K562 (cell line): ENCODE data around the gene SUPT5H. TPM values are rescaled to one million over a fixed set of nuclear protein-coding genes. Genes with fewer than 3 reads are reported as not detected.

Experiments used
- ATAC-seq: fragments of 200-7000 bp; cut with Tn5 transposase; 3 replicates; pipeline ENCODE4 v1.9.1; 2020; ENCODE audit warnings: moderate library complexity
- BruUV-seq: library from RNA; stranded (reverse); fragments of 400-500 nt; replicated peaks from 2 replicates; lab custom pipeline; 2021; lab: Mats Ljungman, UMichigan
- CTCF ChIA-PET: fragments of 300-600 bp; formaldehyde crosslinking; extraction: SDS; loops from one replicate; lab custom pipeline; 2021; ENCODE audit warnings: low intra/inter-chr PET ratio; lab: Yijun Ruan, JAX
- POLR2A ChIA-PET: fragments of 300-600, 350-650 bp; sonication (Branson Sonifier 250); formaldehyde crosslinking; extraction: SDS; loops from one replicate; lab custom pipeline; 2021; ENCODE audit warnings: antibody characterized with exemption, inconsistent platforms; lab: Yijun Ruan, JAX
- DNase-seq, 4 experiments: peaks; one replicate each; pipeline versions ENCODE4 v3.0.0 to v3.0.0-alpha.2; 2011 to 2018; ENCODE audit warnings: low spot score in 3 of 4, mixed read lengths in 3 of 4; ENCODE audit errors: extremely low read depth in 1 of 4
- FAIRE-seq: peaks from 2 replicates; lab custom pipeline; 2011; peaks lifted over from hg19 to GRCh38; lab: Jason Lieb, UNC
- H2AFZ ChIP-seq: 2 replicates; pipeline ENCODE4 v1.6.0; 2011; ENCODE audit warnings: low read depth, low read length, control low read depth, inconsistent platforms
- H3K27ac ChIP-seq: fragments of 200-600 bp; 3 replicates; pipeline ENCODE4 v1.8.0; 2011; ENCODE audit warnings: low read depth, mild to moderate bottlenecking, control low read depth, inconsistent platforms, low read length, moderate library complexity, mixed read lengths; ENCODE audit errors: extremely low read depth
- H3K27me3 ChIP-seq, 2 experiments: fragments of 300-600 bp in 1 of 2; 2 replicates in 1 of 2; 3 replicates in 1 of 2; pipeline versions ENCODE4 v1.6.0 to v1.8.0; 2011; ENCODE audit warnings: inconsistent platforms in 2 of 2, low read length in 2 of 2, mild to moderate bottlenecking in 1 of 2, mixed read lengths in 1 of 2, moderate library complexity in 1 of 2; ENCODE audit not compliant: control insufficient read depth in 2 of 2, insufficient read depth in 2 of 2
- H3K36me3 ChIP-seq: fragments of 300-600 bp; 3 replicates; pipeline ENCODE4 v1.8.0; 2011; ENCODE audit warnings: mild to moderate bottlenecking, low read length, inconsistent platforms; ENCODE audit not compliant: control insufficient read depth, insufficient read depth
- H3K4me1 ChIP-seq, 2 experiments: fragments of 200-600 bp in 1 of 2; replicated peaks in 1 of 2; 2 replicates in 1 of 2; 3 replicates in 1 of 2; pipeline versions ENCODE4 v1.5.1 to v1.8.0; 2011; ENCODE audit warnings: inconsistent platforms in 2 of 2, low read length in 2 of 2, mild to moderate bottlenecking in 1 of 2, mixed read lengths in 1 of 2, moderate library complexity in 1 of 2; ENCODE audit not compliant: control insufficient read depth in 2 of 2, insufficient read depth in 2 of 2
- H3K4me2 ChIP-seq: 2 replicates; pipeline ENCODE4 v1.6.1; 2011; ENCODE audit warnings: low read length, control low read depth, inconsistent platforms, mixed read lengths; ENCODE audit not compliant: insufficient read depth
- H3K4me3 ChIP-seq: fragments of 200-600 bp; sonication (generic), shearing (Covaris generic); 2 replicates; pipeline ENCODE4 v1.5.1; 2016; ENCODE audit warnings: control low read depth, inconsistent platforms
- H3K79me2 ChIP-seq: fragments of 200-600 bp; 3 replicates; pipeline ENCODE4 v1.8.0; 2011; ENCODE audit warnings: low read length, inconsistent platforms; ENCODE audit not compliant: control insufficient read depth, insufficient read depth
- H3K9ac ChIP-seq, 2 experiments: 2 replicates each; pipeline versions ENCODE4 v1.6.0 to v1.6.1; 2011; ENCODE audit warnings: low read depth in 2 of 2, low read length in 2 of 2, control low read depth in 1 of 2, inconsistent platforms in 1 of 2, mild to moderate bottlenecking in 1 of 2, mixed read lengths in 1 of 2; ENCODE audit not compliant: insufficient read depth in 1 of 2
- H3K9me1 ChIP-seq: one replicate; pipeline ENCODE4 v1.6.0; 2011; ENCODE audit warnings: inconsistent platforms, mild to moderate bottlenecking, low read length, moderate library complexity; ENCODE audit not compliant: control insufficient read depth, insufficient read depth
- H3K9me3 ChIP-seq: replicated peaks from 2 replicates; pipeline ENCODE4 v1.5.1; 2011; ENCODE audit warnings: low read depth, low read length, inconsistent platforms; ENCODE audit not compliant: control insufficient read depth, insufficient read depth
- H4K20me1 ChIP-seq: replicated peaks from 2 replicates; pipeline ENCODE4 v1.6.1; 2011; ENCODE audit warnings: low read length, inconsistent platforms, mixed read lengths; ENCODE audit not compliant: control insufficient read depth, insufficient read depth
- ELF1 ChIP-seq: fragments of 200-800 bp; sonication (Bioruptor generic); IDR thresholded peaks from 2 replicates; pipeline ENCODE4 v1.6.1; 2016; ENCODE audit warnings: missing genetic modification characterization, missing compliant biosample characterization
- TEAD2 ChIP-seq: fragments of 450-650 bp; IDR thresholded peaks from 2 replicates; pipeline ENCODE4 v1.6.1; 2016; ENCODE audit warnings: missing genetic modification characterization, control low read depth, missing compliant biosample characterization
- WGBS: fragments of 100-300 bp; shearing (Covaris generic); methylation state at CpG from one replicate; pipeline ENCODE4 v1.1.6; 2016; ENCODE audit warnings: low coverage, mixed read lengths; ENCODE audit not compliant: insufficient coverage; ENCODE audit errors: missing lambda C conversion rate; 5-methylcytosine and 5-hydroxymethylcytosine counted together
- in situ Hi-C: fragments of 300-500 bp; cut with MboI; formaldehyde crosslinking; loops from 4 replicates; pipeline ENCODE4 v1.15.0; 2018; ENCODE audit warnings: inconsistent platforms, mixed read lengths
- intact Hi-C: fragments of 100-400 bp; cut with micrococcal nuclease; formaldehyde crosslinking; loops from 2 replicates; pipeline ENCODE4 v1.14.2; 2022
- polyA plus RNA-seq, 8 experiments: library from polyadenylated mRNA; depleted of rRNA in 4 of 8; stranded (reverse) in 5 of 8; unstranded in 3 of 8; fragments of >200 nt; fragmentation: Nextera tagmentation in 2 of 8; fragmentation: Illumina TruSeq in 1 of 8; extraction: Ambion mirVana in 2 of 8; extraction: Trizol in 1 of 8; gene quantifications; 2 replicates each; pipeline versions ENCODE4 v1.2.1 to v1.2.3, GENCODE V29; 2011 to 2014; ENCODE audit warnings: inconsistent platforms in 1 of 8, missing spikeins in 1 of 8
- total RNA-seq, 7 experiments: library from RNA; depleted of rRNA in 6 of 7; stranded (reverse); fragments of >200 nt in 6 of 7; fragmentation: Illumina TruSeq in 2 of 7; extraction: Trizol in 2 of 7; gene quantifications; 2 replicates each; pipeline versions ENCODE4 v1.2.1 to v1.2.3, GENCODE V29; 2011 to 2021; ENCODE audit warnings: low replicate concordance in 1 of 7
- TF ChIP-seq, protein P1 (sequence below): sonication (generic); formaldehyde crosslinking; IDR thresholded peaks from 2 replicates; pipeline ENCODE4 v1.4.0; 2020; ENCODE audit warnings: mild to moderate bottlenecking, missing genetic modification reagents
- TF ChIP-seq, protein P2 (sequence below): fragments of 250-450 bp; sonication (Bioruptor Pico); IDR thresholded peaks from 2 replicates; pipeline ENCODE4 v1.8.0; 2021; ENCODE audit warnings: mild to moderate bottlenecking, moderate library complexity
- TF ChIP-seq, protein P3 (sequence below): sonication (generic); formaldehyde crosslinking; IDR thresholded peaks from 2 replicates; pipeline ENCODE4 v1.8.0; 2022; ENCODE audit warnings: mild to moderate bottlenecking, missing genetic modification reagents
- TF ChIP-seq, protein P4 (sequence below): fragments of 450-650 bp; IDR thresholded peaks from 2 replicates; pipeline ENCODE4 v1.6.1; 2018; ENCODE audit not compliant: partially characterized antibody
- TF ChIP-seq, protein P5 (sequence below): fragments of 200-800 bp; sonication (Bioruptor generic); IDR thresholded peaks from 2 replicates; pipeline ENCODE4 v1.6.1; 2017; ENCODE audit warnings: missing genetic modification characterization, missing compliant biosample characterization

Gene SUPT5H
- total and polyA plus RNA-seq, 9 of the 15 experiments (the other 6 are each of a cell fraction or from before 2014, with no cell fraction given) = 13.3 to 85.9 (median 35.9) TPM

DNA sequence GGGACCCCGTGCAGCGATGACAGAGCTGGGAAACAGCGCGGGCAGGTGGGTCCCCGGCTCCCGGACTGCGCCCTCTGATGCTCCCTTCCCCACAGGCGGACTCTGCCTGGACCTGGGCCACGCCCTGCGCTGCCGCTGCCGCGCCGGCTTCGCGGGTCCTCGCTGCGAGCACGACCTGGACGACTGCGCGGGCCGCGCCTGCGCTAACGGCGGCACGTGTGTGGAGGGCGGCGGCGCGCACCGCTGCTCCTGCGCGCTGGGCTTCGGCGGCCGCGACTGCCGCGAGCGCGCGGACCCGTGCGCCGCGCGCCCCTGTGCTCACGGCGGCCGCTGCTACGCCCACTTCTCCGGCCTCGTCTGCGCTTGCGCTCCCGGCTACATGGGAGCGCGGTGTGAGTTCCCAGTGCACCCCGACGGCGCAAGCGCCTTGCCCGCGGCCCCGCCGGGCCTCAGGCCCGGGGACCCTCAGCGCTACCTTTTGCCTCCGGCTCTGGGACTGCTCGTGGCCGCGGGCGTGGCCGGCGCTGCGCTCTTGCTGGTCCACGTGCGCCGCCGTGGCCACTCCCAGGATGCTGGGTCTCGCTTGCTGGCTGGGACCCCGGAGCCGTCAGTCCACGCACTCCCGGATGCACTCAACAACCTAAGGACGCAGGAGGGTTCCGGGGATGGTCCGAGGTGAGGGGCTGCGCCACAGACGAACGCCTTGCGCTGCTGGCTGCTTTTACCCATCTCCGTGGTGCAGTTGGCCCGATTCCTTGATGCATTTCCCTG, 61.7 kb downstream of the SUPT5H start (continued):
- TF ChIP-seq, protein P1, sequence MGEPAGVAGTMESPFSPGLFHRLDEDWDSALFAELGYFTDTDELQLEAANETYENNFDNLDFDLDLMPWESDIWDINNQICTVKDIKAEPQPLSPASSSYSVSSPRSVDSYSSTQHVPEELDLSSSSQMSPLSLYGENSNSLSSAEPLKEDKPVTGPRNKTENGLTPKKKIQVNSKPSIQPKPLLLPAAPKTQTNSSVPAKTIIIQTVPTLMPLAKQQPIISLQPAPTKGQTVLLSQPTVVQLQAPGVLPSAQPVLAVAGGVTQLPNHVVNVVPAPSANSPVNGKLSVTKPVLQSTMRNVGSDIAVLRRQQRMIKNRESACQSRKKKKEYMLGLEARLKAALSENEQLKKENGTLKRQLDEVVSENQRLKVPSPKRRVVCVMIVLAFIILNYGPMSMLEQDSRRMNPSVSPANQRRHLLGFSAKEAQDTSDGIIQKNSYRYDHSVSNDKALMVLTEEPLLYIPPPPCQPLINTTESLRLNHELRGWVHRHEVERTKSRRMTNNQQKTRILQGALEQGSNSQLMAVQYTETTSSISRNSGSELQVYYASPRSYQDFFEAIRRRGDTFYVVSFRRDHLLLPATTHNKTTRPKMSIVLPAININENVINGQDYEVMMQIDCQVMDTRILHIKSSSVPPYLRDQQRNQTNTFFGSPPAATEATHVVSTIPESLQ = peak; percentile 97
- TF ChIP-seq ELF1 (tag) = no peak

DNA sequence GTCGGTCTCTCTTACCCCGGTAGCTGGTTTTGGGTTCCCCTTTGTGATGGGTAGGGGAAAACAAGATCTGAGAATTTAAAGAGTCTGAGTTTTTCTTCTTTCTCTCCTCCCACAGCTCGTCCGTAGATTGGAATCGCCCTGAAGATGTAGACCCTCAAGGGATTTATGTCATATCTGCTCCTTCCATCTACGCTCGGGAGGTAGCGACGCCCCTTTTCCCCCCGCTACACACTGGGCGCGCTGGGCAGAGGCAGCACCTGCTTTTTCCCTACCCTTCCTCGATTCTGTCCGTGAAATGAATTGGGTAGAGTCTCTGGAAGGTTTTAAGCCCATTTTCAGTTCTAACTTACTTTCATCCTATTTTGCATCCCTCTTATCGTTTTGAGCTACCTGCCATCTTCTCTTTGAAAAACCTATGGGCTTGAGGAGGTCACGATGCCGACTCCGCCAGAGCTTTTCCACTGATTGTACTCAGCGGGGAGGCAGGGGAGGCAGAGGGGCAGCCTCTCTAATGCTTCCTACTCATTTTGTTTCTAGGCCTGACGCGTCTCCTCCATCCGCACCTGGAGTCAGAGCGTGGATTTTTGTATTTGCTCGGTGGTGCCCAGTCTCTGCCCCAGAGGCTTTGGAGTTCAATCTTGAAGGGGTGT, 62.5 kb downstream of the SUPT5H start:
- DNase-seq (no peak), ATAC-seq (no peak), FAIRE-seq (no peak)
- Histone ChIP-seq H3K79me2 (no peaks in the 10 kb centered on the region), H3K27ac (no peak overlapping the region), H3K36me3 (no peaks in the 10 kb centered on the region), H3K4me3 (peak overlapping the region; percentile 52), H2AFZ (peak overlapping the region; percentile 91), H3K4me2 (peak overlapping the region; percentile 85), H3K4me1 (peaks cover 9 to 29% of the 10 kb centered on the region in 2 experiments), H3K9me3 (no peaks in the 10 kb centered on the region), H3K27me3 (no peaks in the 10 kb centered on the region), H3K9me1 (no peaks in the 10 kb centered on the region), H4K20me1 (no peaks in the 10 kb centered on the region), H3K9ac (peak overlapping the region; percentile 24 to 93)
- CTCF ChIA-PET = interaction anchor here (0.7 kb wide), 1 partner anchor 976 kb away, joined by 4 read pairs; no protein-coding TSS in a partner anchor
- POLR2A ChIA-PET = interaction anchor here (0.7 to 1.9 kb wide), 3 partner anchors 9 to 72 kb away, joined by 4 to 5 read pairs (median 4); partner anchors contain the start of genes DLL3, EID2B and RPS16
- 33% methylated on average over 22 of the region's 24 CpGs for WGBS
- intact Hi-C loops (no loop called here), in situ Hi-C loops (no loop called here)
- TF ChIP-seq, protein P2, sequence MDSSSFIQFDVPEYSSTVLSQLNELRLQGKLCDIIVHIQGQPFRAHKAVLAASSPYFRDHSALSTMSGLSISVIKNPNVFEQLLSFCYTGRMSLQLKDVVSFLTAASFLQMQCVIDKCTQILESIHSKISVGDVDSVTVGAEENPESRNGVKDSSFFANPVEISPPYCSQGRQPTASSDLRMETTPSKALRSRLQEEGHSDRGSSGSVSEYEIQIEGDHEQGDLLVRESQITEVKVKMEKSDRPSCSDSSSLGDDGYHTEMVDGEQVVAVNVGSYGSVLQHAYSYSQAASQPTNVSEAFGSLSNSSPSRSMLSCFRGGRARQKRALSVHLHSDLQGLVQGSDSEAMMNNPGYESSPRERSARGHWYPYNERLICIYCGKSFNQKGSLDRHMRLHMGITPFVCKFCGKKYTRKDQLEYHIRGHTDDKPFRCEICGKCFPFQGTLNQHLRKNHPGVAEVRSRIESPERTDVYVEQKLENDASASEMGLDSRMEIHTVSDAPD (CRISPR knock-in tag) = no peak
- TF ChIP-seq, protein P3, sequence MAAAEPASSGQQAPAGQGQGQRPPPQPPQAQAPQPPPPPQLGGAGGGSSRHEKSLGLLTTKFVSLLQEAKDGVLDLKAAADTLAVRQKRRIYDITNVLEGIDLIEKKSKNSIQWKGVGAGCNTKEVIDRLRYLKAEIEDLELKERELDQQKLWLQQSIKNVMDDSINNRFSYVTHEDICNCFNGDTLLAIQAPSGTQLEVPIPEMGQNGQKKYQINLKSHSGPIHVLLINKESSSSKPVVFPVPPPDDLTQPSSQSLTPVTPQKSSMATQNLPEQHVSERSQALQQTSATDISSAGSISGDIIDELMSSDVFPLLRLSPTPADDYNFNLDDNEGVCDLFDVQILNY (CRISPR knock-in tag) = no peak
- TF ChIP-seq, protein P4, sequence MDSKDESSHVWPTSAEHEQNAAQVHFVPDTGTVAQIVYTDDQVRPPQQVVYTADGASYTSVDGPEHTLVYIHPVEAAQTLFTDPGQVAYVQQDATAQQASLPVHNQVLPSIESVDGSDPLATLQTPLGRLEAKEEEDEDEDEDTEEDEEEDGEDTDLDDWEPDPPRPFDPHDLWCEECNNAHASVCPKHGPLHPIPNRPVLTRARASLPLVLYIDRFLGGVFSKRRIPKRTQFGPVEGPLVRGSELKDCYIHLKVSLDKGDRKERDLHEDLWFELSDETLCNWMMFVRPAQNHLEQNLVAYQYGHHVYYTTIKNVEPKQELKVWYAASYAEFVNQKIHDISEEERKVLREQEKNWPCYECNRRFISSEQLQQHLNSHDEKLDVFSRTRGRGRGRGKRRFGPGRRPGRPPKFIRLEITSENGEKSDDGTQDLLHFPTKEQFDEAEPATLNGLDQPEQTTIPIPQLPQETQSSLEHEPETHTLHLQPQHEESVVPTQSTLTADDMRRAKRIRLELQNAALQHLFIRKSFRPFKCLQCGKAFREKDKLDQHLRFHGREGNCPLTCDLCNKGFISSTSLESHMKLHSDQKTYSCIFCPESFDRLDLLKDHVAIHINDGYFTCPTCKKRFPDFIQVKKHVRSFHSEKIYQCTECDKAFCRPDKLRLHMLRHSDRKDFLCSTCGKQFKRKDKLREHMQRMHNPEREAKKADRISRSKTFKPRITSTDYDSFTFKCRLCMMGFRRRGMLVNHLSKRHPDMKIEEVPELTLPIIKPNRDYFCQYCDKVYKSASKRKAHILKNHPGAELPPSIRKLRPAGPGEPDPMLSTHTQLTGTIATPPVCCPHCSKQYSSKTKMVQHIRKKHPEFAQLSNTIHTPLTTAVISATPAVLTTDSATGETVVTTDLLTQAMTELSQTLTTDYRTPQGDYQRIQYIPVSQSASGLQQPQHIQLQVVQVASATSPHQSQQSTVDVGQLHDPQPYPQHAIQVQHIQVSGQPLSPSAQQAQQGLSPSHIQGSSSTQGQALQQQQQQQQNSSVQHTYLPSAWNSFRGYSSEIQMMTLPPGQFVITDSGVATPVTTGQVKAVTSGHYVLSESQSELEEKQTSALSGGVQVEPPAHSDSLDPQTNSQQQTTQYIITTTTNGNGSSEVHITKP = peak; percentile 85
- no peak for TF ChIP-seq TEAD2 (tag)
- TF ChIP-seq, protein P5, sequence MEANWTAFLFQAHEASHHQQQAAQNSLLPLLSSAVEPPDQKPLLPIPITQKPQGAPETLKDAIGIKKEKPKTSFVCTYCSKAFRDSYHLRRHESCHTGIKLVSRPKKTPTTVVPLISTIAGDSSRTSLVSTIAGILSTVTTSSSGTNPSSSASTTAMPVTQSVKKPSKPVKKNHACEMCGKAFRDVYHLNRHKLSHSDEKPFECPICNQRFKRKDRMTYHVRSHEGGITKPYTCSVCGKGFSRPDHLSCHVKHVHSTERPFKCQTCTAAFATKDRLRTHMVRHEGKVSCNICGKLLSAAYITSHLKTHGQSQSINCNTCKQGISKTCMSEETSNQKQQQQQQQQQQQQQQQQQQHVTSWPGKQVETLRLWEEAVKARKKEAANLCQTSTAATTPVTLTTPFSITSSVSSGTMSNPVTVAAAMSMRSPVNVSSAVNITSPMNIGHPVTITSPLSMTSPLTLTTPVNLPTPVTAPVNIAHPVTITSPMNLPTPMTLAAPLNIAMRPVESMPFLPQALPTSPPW (CRISPR knock-in tag) = no peak
- BruUV-seq = TSS peak; percentile 79
